Measurements from ENCODE around the gene PSMC6. TPM values are rescaled to one million over a fixed set of nuclear protein-coding genes. Genes with fewer than 3 reads are reported as not detected.

The PSMC6 gene
- total and polyA plus RNA-seq, 11 donors: 74.3 to 141 (median 84.4) TPM

- Histone ChIP-seq H3K36me3 (no peaks in the 10 kb centered on the region), H3K4me3 (peak overlapping the region in 2 of 12 donors; percentile 99 to 100), H3K27ac (no peak overlapping the region), H3K9me3 (no peaks in the 10 kb centered on the region), H3K4me1 (peaks cover 0 to 60% (median 27%) of the 10 kb centered on the region in 12 donors), H3K27me3 (no peaks in the 10 kb centered on the region)
- WGBS, 4 donors: 93 to 96% (median 96%) methylated on average over 7 of the region's 7 CpGs
- TF ChIP-seq POLR2A (IDR thresholded peaks at IDR 0.05) (no peak), CTCF (IDR thresholded peaks at IDR 0.05) (no peak)
- no peak for DNase-seq
- ATAC-seq: no peak
- intact Hi-C loops (cut with DNase I): loop anchor here in 4 of 10 donors (5.0 to 10.0 kb wide), 2 partner anchors 139 to 141 kb away; partner anchors contain the start of genes GPR137C (in 4 of the 4) and TXNDC16 (in 4 of the 4)
Observed at GRCh38 chr14:52693532-52693931, 13.5 kb upstream of the PSMC6 start.

- Histone ChIP-seq H3K4me3 (peak overlapping the region; percentile 79 to 100 (median 94)), H3K36me3 (no peaks in the 10 kb centered on the region), H3K4me1 (peaks cover 0 to 54% (median 27%) of the 10 kb centered on the region in 12 donors), H3K27me3 (no peaks in the 10 kb centered on the region), H3K9me3 (no peaks in the 10 kb centered on the region), H3K27ac (peak overlapping the region; percentile 95 to 99 (median 97))
- DNase-seq (peak in 4 of 5 donors; percentile 15 to 74 (median 42)), ATAC-seq (peak; percentile 34 to 59 (median 38))
- no peak for TF ChIP-seq CTCF (IDR thresholded peaks at IDR 0.05)
- TF ChIP-seq POLR2A (IDR thresholded peaks at IDR 0.05): no peak
- WGBS, 4 donors: 0 to 1% (median 1%) methylated on average over 24 to 46 of the region's 46 CpGs
- intact Hi-C loops (cut with DNase I): loop anchor here in 4 of 10 donors (5.0 to 10.0 kb wide), 2 partner anchors 140 to 143 kb away; partner anchors contain the start of genes GPR137C (in 4 of the 4) and TXNDC16 (in 4 of the 4)
Observed at GRCh38 chr14:52694761-52695480, 12.1 kb upstream of the PSMC6 start.

- Histone ChIP-seq H3K4me1 (peaks cover 0 to 56% (median 27%) of the 10 kb centered on the region in 12 donors), H3K27ac (peak within 1 kb of the TSS; percentile 95 to 99 (median 97)), H3K27me3 (no peaks in the 10 kb centered on the region), H3K36me3 (no peaks in the 10 kb centered on the region), H3K9me3 (no peaks in the 10 kb centered on the region), H3K4me3 (peak within 1 kb of the TSS; percentile 79 to 100 (median 94))
- 1 to 2% (median 1%) methylated on average over 40 to 78 of the region's 78 CpGs for WGBS, 4 donors
- TF ChIP-seq POLR2A (IDR thresholded peaks at IDR 0.05) (peak in 1 of 2 donors; percentile 51), CTCF (IDR thresholded peaks at IDR 0.05) (peak in 1 of 12 donors; percentile 19)
- ATAC-seq: peak; percentile 89 to 97 (median 93)
- DNase-seq: peak; percentile 84 to 92 (median 87)
- intact Hi-C loops (cut with DNase I): loop anchor here in 3 of 10 donors (10.0 kb wide), 1 partner anchor 141 kb away; the partner anchor contains the start of genes GPR137C (in 3 of the 3) and TXNDC16 (in 3 of the 3)
Observed at GRCh38 chr14:52695481-52696091, 11.4 kb upstream of the PSMC6 start, which contains the start of gene ERO1A. ERO1A (minus strand) TSS chr14:52695558; CDS start chr14:52695481, 77 bp downstream.

All from heart left ventricle (tissue), 16 donors.